ENCODE measurements around the gene MICOS13. TPM values are rescaled to one million over a fixed set of nuclear protein-coding genes. Genes with fewer than 3 reads are reported as not detected.

Gene MICOS13
- total RNA-seq, 1 donor from 2014 or later = 48.0 TPM

DNA sequence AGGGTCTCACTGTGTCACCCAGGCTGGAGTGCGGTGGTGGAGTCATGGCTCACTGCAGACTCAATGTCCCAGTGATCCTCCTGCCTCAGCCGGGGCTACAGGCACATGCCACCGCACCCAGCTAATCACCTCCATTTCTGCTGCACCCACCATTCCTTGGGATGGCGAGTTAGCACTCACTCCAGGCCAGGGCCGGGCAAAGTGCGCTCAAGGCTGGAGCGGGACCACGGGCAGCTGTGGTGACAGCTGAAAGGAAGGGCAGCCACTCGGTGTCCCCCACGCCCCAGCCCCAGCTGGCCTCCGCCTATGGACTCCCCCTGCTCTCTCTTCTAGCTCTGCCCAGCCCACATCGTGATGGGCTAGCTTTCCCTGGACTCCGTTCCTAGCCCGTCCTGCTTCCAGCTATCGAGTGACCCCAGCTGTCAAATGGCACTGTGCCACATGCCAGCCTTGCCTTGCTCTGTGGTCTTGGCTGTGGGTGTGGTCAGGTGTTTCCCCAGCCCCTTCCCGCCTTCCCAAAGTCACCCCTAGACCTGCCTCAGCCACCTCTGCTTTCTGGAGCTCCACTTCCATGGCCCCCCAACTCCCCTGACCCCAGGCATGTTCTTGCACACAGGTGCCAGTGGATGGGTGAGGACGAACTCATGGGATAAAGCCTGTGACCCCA lies 4.1 kb downstream of the MICOS13 start:
- no peaks in the 10 kb centered on the region for H3K36me3 ChIP-seq (ENCODE audit: insufficient read depth, low read length)
- Mint-ChIP-seq H3K4me1 (ENCODE audit: low read depth, unreplicated experiment) (no peaks in the 10 kb centered on the region), H3K4me3 (ENCODE audit: unreplicated experiment) (no peak overlapping the region), H3K36me3 (ENCODE audit: low read depth, unreplicated experiment) (peaks cover 9% of the 10 kb centered on the region), H3K27me3 (ENCODE audit: low read depth, unreplicated experiment) (no peaks in the 10 kb centered on the region), H3K9me3 (ENCODE audit: unreplicated experiment) (no peaks in the 10 kb centered on the region), H3K27ac (ENCODE audit: unreplicated experiment) (peak overlapping the region; percentile 84)
- no peak overlapping the region for H3K4me3 ChIP-seq (ENCODE audit: insufficient read depth, low read depth, low read length)
- no peak overlapping the region for H3K9ac ChIP-seq (ENCODE audit: low read length)
- no peak overlapping the region for H3K4me2 ChIP-seq (ENCODE audit: low read length)
- no peaks in the 10 kb centered on the region for H3K9me3 ChIP-seq (ENCODE audit: insufficient read depth, low read depth, low read length)
- H3K79me2 ChIP-seq (ENCODE audit: insufficient read depth, low read length) = peaks cover 12% of the 10 kb centered on the region
- H3K27ac ChIP-seq (ENCODE audit: low read depth, low read length) = no peak overlapping the region
- no peak for DNase-seq (ENCODE audit: low read depth)
- no peaks in the 10 kb centered on the region for H3K4me1 ChIP-seq (ENCODE audit: insufficient read depth, low read length)
- TF ChIP-seq, protein P1, sequence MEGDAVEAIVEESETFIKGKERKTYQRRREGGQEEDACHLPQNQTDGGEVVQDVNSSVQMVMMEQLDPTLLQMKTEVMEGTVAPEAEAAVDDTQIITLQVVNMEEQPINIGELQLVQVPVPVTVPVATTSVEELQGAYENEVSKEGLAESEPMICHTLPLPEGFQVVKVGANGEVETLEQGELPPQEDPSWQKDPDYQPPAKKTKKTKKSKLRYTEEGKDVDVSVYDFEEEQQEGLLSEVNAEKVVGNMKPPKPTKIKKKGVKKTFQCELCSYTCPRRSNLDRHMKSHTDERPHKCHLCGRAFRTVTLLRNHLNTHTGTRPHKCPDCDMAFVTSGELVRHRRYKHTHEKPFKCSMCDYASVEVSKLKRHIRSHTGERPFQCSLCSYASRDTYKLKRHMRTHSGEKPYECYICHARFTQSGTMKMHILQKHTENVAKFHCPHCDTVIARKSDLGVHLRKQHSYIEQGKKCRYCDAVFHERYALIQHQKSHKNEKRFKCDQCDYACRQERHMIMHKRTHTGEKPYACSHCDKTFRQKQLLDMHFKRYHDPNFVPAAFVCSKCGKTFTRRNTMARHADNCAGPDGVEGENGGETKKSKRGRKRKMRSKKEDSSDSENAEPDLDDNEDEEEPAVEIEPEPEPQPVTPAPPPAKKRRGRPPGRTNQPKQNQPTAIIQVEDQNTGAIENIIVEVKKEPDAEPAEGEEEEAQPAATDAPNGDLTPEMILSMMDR (IDR thresholded peaks at IDR 0.05; ENCODE audit: insufficient read depth, low read depth, low read length) = no peak
- no peak for TF ChIP-seq EZH2 (IDR thresholded peaks at IDR 0.05; ENCODE audit: insufficient read depth, low read length)
- no peak overlapping the region for H2AFZ ChIP-seq (ENCODE audit: low read depth, low read length)
- H4K20me1 ChIP-seq (ENCODE audit: insufficient read depth, low read length) = no peaks in the 10 kb centered on the region
- FAIRE-seq = no peak
- H3K27me3 ChIP-seq (ENCODE audit: insufficient read depth, low read length) = no peaks in the 10 kb centered on the region

DNA sequence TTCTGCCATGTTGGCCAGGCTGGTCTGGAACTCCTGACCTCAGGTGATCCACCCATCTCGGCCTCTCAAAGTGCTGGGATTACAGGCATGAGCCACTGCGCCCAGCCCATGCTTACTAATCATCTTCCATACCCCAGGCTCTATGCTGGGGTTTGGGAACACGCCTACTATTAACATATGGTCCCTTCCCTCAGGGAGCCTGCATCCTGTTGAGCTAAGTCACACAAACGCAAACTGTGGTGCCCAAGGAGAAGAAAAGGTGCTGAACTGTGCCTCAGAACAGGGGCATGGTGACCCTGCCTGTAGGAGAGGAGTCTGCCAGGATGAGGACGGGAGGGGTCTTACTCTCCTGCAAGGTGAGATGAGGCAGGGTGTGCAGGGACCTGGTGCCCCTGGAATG lies 5.6 kb downstream of the MICOS13 start:
- Mint-ChIP-seq H3K9me3 (ENCODE audit: unreplicated experiment) (no peaks in the 10 kb centered on the region), H3K27me3 (ENCODE audit: low read depth, unreplicated experiment) (no peaks in the 10 kb centered on the region), H3K36me3 (ENCODE audit: low read depth, unreplicated experiment) (peaks cover 10% of the 10 kb centered on the region), H3K27ac (ENCODE audit: unreplicated experiment) (no peak overlapping the region), H3K4me1 (ENCODE audit: low read depth, unreplicated experiment) (no peaks in the 10 kb centered on the region), H3K4me3 (ENCODE audit: unreplicated experiment) (no peak overlapping the region)
- no peak for DNase-seq (ENCODE audit: low read depth)
- Histone ChIP-seq H3K4me3 (ENCODE audit: insufficient read depth, low read depth, low read length) (no peak overlapping the region), H3K79me2 (ENCODE audit: insufficient read depth, low read length) (peaks cover 7% of the 10 kb centered on the region), H4K20me1 (ENCODE audit: insufficient read depth, low read length) (no peaks in the 10 kb centered on the region), H3K27me3 (ENCODE audit: insufficient read depth, low read length) (no peaks in the 10 kb centered on the region), H3K36me3 (ENCODE audit: insufficient read depth, low read length) (no peaks in the 10 kb centered on the region), H3K4me2 (ENCODE audit: low read length) (no peak overlapping the region), H3K9ac (ENCODE audit: low read length) (no peak overlapping the region), H3K27ac (ENCODE audit: low read depth, low read length) (no peak overlapping the region), H2AFZ (ENCODE audit: low read depth, low read length) (no peak overlapping the region), H3K9me3 (ENCODE audit: insufficient read depth, low read depth, low read length) (no peaks in the 10 kb centered on the region), H3K4me1 (ENCODE audit: insufficient read depth, low read length) (no peaks in the 10 kb centered on the region)
- FAIRE-seq = no peak
- no peak for TF ChIP-seq EZH2 (IDR thresholded peaks at IDR 0.05; ENCODE audit: insufficient read depth, low read length)
- TF ChIP-seq, protein P1 (IDR thresholded peaks at IDR 0.05; ENCODE audit: insufficient read depth, low read depth, low read length) = no peak

- H3K4me3 ChIP-seq (ENCODE audit: insufficient read depth, low read depth, low read length) = no peak overlapping the region
- H3K27me3 ChIP-seq (ENCODE audit: insufficient read depth, low read length) = no peaks in the 10 kb centered on the region
- H3K4me1 ChIP-seq (ENCODE audit: insufficient read depth, low read length) = no peaks in the 10 kb centered on the region
- Mint-ChIP-seq H3K27ac (ENCODE audit: unreplicated experiment) (no peak overlapping the region), H3K4me3 (ENCODE audit: unreplicated experiment) (no peak overlapping the region), H3K27me3 (ENCODE audit: low read depth, unreplicated experiment) (no peaks in the 10 kb centered on the region), H3K4me1 (ENCODE audit: low read depth, unreplicated experiment) (no peaks in the 10 kb centered on the region), H3K36me3 (ENCODE audit: low read depth, unreplicated experiment) (peaks cover 16% of the 10 kb centered on the region), H3K9me3 (ENCODE audit: unreplicated experiment) (no peaks in the 10 kb centered on the region)
- H3K9ac ChIP-seq (ENCODE audit: low read length) = no peak overlapping the region
- FAIRE-seq (no peak), DNase-seq (ENCODE audit: low read depth) (no peak)
- TF ChIP-seq, protein P1 (IDR thresholded peaks at IDR 0.05; ENCODE audit: insufficient read depth, low read depth, low read length) = no peak
- TF ChIP-seq EZH2 (IDR thresholded peaks at IDR 0.05; ENCODE audit: insufficient read depth, low read length) = no peak
- H3K27ac ChIP-seq (ENCODE audit: low read depth, low read length) = no peak overlapping the region
- H4K20me1 ChIP-seq (ENCODE audit: insufficient read depth, low read length) = peaks cover 5% of the 10 kb centered on the region
- no peak overlapping the region for H2AFZ ChIP-seq (ENCODE audit: low read depth, low read length)
- peaks cover 3% of the 10 kb centered on the region for H3K79me2 ChIP-seq (ENCODE audit: insufficient read depth, low read length)
- peaks cover 7% of the 10 kb centered on the region for H3K36me3 ChIP-seq (ENCODE audit: insufficient read depth, low read length)
- no peaks in the 10 kb centered on the region for H3K9me3 ChIP-seq (ENCODE audit: insufficient read depth, low read depth, low read length)
- H3K4me2 ChIP-seq (ENCODE audit: low read length) = no peak overlapping the region
Observed at GRCh38 chr19:5673752-5674151, 6.6 kb downstream of the MICOS13 start.

All from astrocyte (in vitro differentiated cells and primary cell).